Ramos (cell line): ENCODE measurements around the gene NPPC.

Experiments used
- in situ Hi-C: fragments of 300-500 bp; cut with MboI; formaldehyde crosslinking; loops from one replicate; pipeline ENCODE4 v1.14.3; 2022; ENCODE audit warnings: low sequenced_read_pairs; ENCODE audit not compliant: unreplicated experiment

The NPPC gene

DNA sequence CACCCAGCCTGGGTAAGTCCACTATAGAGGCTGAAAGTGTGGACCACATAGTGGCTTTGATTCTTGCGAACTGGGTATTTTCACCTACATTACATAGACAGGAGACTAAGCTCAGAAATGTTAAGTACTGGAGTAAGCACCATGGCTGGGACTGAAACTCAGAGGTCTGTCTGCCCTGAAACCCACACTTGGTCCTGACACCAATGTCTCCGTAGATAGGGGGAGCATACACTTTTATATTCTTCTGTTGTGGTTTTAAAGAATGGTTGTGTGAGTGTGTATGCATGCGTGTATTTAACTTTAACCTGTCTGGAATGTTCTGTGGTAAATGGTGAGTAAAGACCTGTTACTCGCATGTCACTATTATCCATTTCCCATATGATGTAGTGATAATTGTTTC, 10.3 kb upstream of the NPPC start:
- in situ Hi-C loops: no loop called here

DNA sequence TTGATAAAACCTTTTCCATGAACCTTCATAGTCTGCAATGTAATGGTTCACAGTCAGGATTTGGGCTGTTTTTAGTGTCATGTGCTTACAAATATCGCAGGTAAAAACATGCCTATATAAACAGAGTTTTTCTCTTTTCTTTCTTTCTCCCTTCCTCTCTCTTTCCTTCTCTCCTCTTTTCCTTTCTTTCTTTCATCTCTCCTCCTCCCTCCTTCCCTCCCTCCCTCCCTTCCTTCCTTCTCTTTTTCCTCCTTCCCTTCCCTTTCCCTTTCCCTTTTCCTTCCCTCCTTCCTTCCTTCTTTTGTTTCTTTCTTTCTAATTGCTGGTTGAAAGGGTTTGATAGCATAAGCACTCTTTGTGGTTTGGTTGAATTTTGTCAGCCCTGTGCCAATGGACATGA, 9.6 kb upstream of the NPPC start:
- in situ Hi-C loops: no loop called here

DNA sequence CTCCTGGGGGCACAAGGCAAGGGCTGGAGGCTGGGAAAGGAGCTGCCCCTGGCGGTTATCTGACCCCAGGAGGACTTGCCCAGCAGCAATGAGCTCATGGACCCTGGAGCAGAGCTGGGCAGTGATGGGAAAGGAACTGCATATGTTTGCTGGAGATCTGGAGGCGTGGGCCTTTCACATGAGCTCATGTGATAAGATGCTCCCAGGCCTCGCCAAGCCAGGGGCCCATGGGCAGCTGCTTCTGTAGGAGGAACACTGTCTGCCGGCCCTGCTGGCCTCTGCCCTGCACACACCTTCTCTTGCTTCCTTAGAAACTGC, 9.0 kb upstream of the NPPC start:
- in situ Hi-C loops: no loop called here

DNA sequence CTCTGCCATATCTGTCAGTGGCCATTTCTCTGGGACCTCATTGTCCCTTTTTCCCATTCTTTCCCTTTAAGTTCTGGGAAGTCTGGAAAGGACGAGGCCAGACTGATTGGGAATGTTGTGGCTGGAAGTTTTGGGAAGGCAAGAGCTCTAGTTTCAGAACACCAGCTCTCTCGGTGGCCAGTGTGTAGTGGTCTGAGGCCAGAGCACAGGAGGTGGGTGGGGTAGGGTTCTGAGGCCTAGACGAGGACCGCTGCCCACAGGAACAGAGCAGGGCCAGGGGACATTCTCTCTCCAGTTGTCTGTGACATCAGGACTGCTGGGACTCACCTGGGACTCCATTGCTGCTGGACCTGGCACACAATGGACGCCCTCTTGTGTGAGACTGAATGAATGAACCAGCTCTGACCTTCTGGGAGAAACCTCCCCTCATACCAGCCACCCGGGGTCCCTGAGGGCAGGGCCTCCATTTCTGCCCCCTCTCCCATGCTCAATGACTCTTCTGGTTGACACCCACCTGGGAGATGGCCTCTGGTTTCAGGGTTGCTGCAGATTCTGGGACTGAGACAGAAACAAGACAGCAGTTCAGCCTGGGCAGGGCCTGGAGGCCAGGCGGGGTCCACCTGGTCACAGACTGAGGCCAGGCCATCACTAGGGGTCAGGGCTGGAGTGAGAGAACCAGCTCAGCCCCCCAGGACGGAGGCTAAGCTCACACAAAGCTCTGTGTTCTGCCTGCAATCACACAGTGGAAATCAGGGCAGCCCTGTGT, 8.4 kb upstream of the NPPC start:
- in situ Hi-C loops: no loop called here

DNA sequence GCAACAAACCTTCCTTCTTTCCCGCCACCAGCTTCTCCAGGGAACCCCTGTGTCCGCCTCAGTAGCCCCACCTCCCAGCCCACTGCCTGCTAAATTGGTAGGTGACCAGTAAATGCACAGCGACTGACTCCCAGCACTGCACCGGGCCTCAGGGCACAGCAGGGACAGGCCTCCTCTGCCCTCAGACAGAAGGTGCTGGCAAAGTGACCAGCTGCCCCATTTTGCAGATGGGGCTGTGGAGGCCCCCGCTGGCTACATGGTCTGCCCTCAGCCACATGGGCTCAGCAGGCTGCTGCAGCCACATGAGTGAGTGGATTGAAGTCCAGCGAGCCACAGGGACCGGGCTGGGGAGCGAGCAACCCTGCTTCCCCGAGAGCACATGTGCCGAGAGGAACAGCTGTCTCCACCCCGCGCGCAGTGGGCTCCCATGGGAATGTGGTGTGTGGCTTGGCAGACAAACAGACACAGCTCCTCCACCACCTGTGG, 7.8 kb upstream of the NPPC start:
- in situ Hi-C loops: no loop called here

DNA sequence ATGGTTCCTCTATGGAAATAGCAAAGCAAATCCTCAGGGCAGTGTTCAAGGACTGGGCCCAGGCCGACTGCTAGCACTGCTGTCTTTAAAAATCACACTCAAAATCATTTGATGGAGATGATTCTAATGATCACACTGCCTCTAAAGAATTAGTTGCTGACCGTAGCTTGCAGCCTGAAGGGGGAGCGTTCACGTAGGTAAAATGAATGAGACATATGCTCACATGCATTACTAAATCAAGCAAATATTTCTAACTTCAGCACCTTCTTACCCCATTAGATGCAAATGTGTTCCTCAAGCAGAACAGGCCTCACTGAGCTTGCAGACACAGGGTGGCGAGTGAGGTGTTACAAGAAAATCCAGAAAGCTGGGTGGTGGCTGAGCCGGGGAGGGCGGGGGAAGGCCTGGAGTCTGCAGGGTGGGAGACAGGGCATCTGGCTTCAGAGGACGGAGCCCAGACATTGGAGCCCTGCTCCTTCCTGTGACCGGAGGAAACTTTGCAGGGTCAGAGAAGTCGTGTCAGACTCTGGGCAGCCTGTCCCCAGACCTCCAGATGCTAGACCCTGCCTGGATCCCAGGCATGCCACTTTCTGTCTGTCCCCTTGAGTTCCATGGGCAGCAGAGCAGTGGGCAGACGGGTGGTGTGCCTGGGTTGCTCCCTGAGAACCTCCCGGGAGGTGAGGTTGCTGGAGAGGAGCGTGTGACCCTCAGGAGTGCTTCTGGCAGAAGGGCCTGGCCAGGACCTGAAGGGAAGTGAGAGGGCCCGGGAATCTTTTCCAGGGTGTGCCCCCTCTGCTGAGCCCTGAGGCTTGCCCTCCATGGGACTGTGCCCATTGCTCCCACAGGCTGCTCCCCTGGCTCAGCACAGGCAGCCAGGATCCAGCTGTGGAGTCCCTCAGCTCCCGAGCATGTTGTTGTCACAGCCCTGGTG, 7.1 kb upstream of the NPPC start:
- in situ Hi-C loops: no loop called here

DNA sequence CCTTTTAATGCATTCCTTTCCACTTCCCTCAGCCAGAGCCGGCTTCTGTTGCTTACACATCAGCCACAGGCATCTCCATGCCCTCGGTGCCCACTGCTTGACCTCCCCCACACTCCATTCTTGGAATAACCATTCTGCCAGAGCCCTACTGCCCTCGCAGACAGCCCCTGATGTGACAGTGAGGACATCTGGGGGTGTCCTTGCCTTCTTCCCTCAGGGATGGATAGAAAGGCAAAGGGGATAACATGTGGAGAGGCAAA, 6.4 kb upstream of the NPPC start:
- in situ Hi-C loops: no loop called here

DNA sequence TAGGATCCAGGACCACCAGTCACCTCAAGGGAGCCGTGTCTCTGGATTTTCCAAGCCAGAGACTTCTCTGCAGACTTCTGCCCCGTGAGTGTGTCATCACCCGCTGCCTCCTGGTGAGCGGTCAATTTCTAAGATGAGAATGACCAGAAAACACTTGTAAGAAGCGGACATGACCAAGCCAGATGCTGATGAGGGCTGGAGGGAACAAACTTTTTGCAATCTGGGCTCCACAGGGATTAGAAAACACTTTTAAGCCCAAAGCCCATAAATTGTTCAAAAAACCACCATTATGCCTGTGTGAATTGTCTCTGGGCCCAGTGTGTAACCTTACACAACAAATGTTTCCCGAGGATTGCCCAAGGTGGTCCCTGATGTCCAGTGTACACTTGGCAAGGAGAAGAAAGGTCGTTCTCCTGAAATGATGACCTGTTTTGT, 5.3 kb upstream of the NPPC start:
- in situ Hi-C loops: no loop called here

DNA sequence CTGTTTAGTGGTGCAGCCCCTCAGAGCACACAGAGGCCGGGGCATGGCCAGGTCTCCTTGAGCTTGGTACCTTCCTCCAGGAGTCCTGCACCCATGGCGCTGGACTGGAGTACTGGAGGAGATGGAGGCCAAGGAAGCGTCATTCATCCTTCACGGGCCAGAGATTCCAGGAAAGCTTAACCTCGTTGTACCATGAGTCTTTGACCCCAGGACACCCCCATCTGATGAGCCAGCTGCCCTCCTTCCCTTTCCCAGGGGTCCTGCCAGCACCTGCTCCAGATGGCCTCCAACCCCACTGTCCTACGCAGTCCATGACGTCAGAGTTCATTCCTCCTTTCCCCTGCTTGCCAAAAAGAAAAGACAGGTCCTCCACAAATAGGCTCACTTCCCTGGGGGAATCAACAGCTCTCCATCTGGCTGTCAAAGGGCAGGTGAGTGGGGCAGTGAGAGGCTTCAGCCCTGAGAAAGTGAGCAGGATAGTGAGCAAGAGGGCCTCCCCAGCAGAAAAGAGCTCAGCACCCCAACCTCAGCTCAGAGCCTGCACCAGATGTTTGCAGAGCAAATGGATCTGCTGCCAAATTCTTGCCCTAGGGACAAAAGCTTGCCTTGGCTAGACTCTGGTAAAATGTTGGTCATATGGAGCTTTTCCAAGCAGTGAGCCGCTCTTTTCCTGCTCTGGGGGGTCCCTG, 4.5 kb upstream of the NPPC start:
- in situ Hi-C loops: no loop called here

DNA sequence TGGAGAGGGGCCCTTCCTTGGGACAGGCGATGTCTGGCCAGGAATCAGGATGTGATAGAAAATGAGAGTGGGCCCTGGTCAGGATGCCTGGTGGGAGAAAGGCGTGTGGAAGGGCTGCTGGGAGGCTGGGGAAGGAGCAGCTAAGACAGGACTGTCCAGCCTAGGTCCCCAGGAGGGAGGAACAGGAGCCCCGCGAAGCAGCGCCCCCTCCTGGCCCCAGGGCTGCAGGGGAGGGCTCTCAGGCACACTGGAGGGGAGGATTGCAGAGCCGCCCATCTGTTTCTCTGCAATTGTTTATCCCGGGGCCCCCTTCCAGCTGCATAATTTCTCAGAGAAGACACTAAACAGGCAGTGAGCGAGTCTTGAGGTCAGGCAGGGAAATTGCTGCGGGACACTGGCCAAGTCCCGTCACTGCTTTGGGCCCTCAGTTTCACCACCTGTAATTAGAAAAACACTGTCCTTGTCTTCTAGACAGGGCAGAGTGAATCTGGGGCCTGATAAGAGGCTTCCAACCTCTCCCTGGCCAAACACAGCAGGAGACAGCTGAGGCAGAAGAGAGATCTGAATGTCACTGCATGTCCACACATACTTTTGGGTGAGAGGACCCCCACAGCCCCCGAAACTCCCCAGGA, 3.9 kb upstream of the NPPC start:
- in situ Hi-C loops: no loop called here

DNA sequence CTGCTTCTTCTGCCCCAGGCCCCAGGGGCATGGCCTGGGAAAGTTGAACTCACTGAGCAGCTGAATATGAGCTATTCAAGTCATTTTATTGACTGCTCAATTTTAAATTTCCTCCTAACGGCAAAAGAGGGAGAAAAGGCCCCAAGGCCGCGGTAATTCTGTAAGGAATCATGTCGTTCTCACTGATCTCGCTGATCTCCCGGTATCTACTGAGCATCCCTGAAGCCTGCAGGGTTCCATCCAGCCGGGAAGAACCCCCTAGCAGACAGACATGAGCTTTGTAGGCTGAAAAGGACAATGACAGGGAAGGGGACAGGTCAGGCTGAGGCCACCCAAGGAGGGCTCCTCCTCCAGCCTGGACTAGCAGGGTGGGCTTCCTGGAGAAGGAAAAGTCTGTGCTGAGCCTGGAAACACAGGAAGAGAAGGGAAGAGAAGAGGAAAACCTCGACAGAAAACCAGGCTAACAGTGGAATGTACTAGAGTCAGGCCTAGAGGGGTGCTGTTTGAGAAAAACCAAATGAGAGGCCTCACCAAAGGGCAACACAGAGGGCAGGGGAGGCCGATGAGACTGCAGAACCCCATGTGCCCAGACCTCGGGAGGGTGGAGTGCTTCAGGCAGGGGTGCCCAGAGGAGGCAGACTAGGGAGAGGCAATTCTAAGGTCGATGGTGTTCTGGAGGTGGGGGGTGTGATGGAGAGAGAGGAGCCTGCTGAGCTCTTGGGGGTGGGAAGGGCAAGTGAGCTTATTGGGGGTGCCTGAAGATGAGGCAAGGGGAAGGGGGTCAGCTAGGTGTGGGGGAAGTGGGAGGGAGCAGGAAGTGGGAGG, 2.9 kb upstream of the NPPC start:
- in situ Hi-C loops: no loop called here

DNA sequence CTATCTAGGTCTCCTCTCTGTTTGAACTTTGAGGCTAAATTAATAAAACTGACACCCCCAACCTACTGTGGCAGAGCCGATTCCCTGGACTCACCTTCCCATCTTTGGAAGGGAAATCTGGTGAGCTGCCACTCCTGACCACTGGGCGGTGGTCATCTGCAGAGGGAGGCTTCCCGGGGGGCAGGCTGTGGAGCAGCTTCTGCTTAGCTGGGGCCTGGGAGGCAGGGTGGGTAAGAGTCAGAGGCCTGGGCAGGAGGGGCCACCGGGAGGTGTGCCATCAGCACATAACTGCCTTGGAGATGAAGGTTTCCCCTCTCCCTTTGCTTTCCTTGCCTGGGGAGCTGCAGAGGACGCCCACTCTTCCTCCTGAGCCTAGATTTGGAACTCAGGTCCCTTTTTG, 2.3 kb upstream of the NPPC start:
- in situ Hi-C loops: no loop called here

DNA sequence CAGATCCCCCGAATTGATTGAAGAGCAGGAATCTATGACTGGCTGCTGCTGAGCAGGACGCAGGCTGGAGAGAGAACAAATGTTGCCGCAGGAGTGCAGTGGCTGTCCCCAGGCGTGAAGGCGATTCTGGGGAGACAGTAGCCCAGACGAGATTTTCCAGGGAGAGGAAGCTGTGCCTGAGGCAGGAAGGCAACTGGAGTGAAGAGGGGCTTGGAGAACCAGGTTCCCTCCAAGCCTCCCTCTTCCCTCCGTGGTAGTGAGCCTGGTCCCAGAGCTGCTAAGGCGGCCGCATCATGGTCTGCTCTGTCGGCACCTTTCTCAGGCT, 1.3 kb upstream of the NPPC start:
- in situ Hi-C loops: no loop called here

DNA sequence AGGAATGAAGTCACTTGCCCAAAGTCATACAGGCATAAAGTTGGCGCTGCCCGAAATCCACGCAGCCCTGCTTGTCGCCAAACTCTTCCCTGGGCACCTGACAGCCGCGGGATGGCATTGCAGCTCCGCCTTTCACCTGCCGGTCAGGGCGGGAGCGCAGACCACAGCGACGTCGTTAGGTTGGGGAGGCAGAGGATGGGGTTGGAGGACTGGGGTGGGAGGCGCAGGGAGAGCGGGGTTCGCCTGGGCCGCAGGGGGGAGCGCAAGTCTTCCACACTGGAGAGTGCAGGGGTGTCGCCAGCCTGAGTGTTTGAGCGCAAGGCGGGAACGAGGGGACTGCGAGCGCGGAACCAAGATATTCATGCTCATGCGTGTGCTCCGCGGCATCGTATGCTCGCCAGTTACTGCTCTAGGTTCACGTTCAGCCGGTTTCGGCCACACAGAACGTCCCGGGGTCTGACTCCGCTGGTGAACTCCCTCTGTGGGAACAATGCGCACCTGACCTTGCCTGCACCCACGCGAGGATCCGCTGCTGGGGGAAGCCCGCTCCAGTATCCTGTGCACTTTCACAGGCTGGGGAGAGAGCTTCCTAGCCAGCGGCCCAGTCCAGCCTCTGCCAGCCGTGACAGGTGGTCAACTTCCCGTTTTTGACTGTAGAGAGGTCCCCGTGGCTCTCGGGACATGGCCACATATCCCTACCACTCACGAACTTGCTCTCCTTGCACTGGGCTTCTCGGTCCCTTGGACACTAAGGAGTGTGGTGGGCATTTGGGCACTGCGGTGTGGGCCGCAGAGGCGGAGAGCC, 767 bp upstream of the NPPC start:
- in situ Hi-C loops: no loop called here

DNA sequence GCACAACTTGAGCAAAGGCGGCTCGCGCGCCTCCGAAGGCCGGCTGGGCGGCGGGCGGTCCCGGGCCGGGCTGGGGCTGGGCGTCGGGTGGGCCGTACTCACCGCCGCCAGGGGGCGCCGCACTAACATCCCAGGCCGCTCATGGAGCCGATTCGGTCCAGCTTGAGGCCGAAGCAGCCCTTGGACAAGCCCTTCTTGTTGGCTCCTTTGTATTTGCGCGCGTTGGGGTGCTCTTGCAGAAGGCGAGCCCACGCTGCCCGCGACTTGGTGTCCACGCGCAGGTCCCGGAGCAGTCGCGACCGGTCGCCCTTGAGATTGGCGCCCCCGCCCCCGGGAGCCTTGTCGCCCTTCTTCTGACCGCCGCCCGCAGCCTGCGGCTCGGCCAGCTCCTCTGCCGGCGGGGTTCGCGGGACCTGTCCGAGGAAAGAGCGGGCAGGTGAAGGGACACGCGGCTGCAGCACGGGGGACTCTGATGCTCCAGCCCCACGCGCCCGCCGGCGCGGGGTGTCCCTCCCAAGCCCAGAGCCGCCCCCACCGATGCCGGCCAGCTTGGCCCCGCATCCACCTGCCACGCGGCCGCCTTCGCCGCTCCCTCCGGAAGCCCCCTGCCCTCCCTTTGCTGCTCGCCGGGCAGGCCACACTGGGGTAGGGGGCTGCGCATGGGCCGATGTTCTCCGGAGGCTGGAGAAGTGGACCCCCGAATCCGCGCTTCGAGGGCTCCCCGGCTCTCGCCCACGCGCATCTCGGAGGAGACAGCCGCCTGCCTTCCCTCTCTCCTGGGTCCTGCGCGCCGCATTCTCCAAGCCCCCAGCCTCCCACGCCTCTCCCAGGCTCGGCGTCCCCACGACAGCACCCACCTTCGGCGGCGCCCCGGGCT, 655 bp downstream of the NPPC start:
- in situ Hi-C loops: no loop called here

DNA sequence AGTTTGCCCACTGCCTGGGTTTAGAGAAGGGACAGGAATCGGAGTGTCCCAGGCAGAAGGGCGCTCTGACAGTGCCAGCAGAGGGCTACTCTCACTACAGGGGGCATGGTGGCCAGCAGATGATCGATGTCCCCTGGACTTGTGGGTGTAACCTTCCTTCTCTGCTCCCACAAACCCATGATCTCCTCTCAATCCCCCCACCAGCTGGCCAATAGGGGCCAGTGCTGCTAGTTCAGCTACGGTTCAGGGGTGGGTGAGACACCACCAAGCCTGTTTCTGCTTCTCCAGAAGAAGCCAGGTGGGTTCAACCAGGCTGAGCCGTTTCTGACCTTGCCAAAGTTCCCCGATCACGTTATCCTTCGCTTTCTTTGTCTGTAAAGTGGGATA, 1.3 kb downstream of the NPPC start:
- in situ Hi-C loops: loop anchor here (25.0 kb wide), 1 partner anchor 212 kb away; no protein-coding TSS in a partner anchor

DNA sequence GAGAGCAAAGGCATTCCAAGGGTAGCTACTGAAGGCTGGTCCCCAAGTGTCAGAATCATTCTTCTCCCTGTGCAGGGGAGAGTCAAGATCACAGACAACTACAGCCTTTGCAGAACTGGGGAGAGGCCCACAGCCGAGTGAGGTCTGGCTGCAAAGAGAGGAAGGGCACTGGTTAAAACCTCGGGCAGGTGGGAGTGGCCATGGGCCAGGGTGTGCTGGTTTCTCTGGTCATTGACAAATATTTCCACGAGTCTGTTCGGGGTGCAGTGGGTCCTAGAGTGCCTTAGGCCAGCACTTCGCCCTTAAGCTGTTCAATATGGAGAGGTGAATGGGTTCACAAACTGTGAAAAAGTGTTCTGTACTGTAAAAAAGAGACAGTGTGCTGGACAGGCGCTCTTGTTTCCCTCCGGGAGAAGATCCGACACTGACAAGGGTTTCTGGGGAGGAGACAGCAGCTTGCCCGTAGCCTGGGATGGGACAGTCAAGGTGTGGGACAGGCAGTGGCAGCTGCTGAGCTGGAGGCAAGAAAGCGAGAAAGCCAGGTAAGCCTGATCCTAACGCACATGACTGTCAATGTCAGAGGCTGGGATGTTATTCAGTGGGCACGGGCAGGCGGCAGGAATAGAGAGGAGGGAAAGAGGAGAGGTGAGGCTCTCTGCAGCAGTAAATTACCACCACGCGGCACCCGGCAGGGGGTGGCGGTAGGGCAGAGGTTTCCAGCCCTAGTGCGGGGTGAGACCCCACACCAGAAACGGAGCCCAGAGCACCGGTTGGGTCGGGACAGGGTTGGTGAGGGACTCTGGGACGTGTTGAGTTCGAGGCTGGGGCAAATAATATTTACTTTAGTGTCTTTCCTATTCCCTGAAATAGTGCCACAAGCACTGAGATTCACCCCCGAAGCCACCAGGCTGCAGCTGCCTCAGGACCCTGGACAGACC, 2.0 kb downstream of the NPPC start:
- in situ Hi-C loops: loop anchor here (25.0 kb wide), 1 partner anchor 213 kb away; no protein-coding TSS in a partner anchor
